ENCODE data around the gene SLC35D1.

The SLC35D1 gene

GRCh38 chr1:67020304-67020703 is 33.6 kb downstream of the SLC35D1 start:
- ATAC-seq: peak; percentile 54
- TF ChIP-seq RARB (CRISPR knock-in tag; IDR thresholded peaks at IDR 0.05) (no peak), CSRNP3 (CRISPR knock-in tag; IDR thresholded peaks at IDR 0.05) (no peak), ZC3H10 (CRISPR knock-in tag; IDR thresholded peaks at IDR 0.05) (no peak)

- ATAC-seq: peak; percentile 78
- TF ChIP-seq OSR1 (CRISPR knock-in tag; IDR thresholded peaks at IDR 0.05) (no peak), TOX (CRISPR knock-in tag; IDR thresholded peaks at IDR 0.05; ENCODE audit: borderline replicate concordance) (no peak), ZNF565 (CRISPR knock-in tag; conservative IDR thresholded peaks at IDR 0.05; ENCODE audit: low read depth) (no peak), GLIS3 (CRISPR knock-in tag; IDR thresholded peaks at IDR 0.05) (no peak), CREB5 (CRISPR knock-in tag; IDR thresholded peaks at IDR 0.05; ENCODE audit: low read depth) (peak; percentile 84; the same call in 1 of the 2 replicates), SNAI2 (CRISPR knock-in tag; IDR thresholded peaks at IDR 0.05) (peak; percentile 41; the same call in 1 of the 2 replicates), ISL1 (CRISPR knock-in tag; IDR thresholded peaks at IDR 0.05) (peak; percentile 89), ZNF70 (CRISPR knock-in tag; IDR thresholded peaks at IDR 0.05) (no peak), ZFP30 (CRISPR knock-in tag; IDR thresholded peaks at IDR 0.05) (no peak), TCF4 (CRISPR knock-in tag; IDR thresholded peaks at IDR 0.05; ENCODE audit: borderline replicate concordance) (no peak), CSRNP3 (CRISPR knock-in tag; IDR thresholded peaks at IDR 0.05) (no peak), TSHZ2 (CRISPR knock-in tag; IDR thresholded peaks at IDR 0.05) (no peak), ZC3H10 (CRISPR knock-in tag; IDR thresholded peaks at IDR 0.05) (no peak), ARNTL (CRISPR knock-in tag; IDR thresholded peaks at IDR 0.05; ENCODE audit: borderline replicate concordance, low read depth) (no peak), ZFP3 (CRISPR knock-in tag; IDR thresholded peaks at IDR 0.05) (peak; percentile 67; the same call in 1 of the 2 replicates), BACH2 (CRISPR knock-in tag; IDR thresholded peaks at IDR 0.05; ENCODE audit: borderline replicate concordance) (no peak), ESRRG (CRISPR knock-in tag; IDR thresholded peaks at IDR 0.05) (no peak), RARB (CRISPR knock-in tag; IDR thresholded peaks at IDR 0.05) (no peak), PPARA (CRISPR knock-in tag; IDR thresholded peaks at IDR 0.05; ENCODE audit: borderline replicate concordance) (no peak), PATZ1 (CRISPR knock-in tag; IDR thresholded peaks at IDR 0.05; ENCODE audit: borderline replicate concordance) (peak; percentile 79; the same call in 1 of the 2 replicates), ZNF8 (CRISPR knock-in tag; IDR thresholded peaks at IDR 0.05) (no peak), CSDC2 (CRISPR knock-in tag; IDR thresholded peaks at IDR 0.05) (no peak), POU6F1 (CRISPR knock-in tag; IDR thresholded peaks at IDR 0.05; ENCODE audit: borderline replicate concordance, low read depth) (no peak)
Observed at GRCh38 chr1:67019600-67020136, 34.3 kb downstream of the SLC35D1 start.

All from SK-N-SH treated with all-trans-retinoic acid at 6 μM for 48 hours (cell line).